Measurements from ENCODE around the gene FOXC1.

Gene FOXC1

GRCh38 chr6:1612299-1612973, 2.7 kb downstream of the FOXC1 start:
- DNase-seq (ENCODE audit: low spot score) = no peak

DNA sequence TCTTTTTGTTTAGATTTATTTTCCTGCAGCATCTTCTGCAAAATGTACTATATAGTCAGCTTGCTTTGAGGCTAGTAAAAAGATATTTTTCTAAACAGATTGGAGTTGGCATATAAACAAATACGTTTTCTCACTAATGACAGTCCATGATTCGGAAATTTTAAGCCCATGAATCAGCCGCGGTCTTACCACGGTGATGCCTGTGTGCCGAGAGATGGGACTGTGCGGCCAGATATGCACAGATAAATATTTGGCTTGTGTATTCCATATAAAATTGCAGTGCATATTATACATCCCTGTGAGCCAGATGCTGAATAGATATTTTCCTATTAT, 3.2 kb downstream of the FOXC1 start:
- DNase-seq (ENCODE audit: low spot score) = no peak

- no peak for DNase-seq (ENCODE audit: low spot score)
Measured at GRCh38 chr6:1613346-1613687, 3.6 kb downstream of the FOXC1 start.

DNA sequence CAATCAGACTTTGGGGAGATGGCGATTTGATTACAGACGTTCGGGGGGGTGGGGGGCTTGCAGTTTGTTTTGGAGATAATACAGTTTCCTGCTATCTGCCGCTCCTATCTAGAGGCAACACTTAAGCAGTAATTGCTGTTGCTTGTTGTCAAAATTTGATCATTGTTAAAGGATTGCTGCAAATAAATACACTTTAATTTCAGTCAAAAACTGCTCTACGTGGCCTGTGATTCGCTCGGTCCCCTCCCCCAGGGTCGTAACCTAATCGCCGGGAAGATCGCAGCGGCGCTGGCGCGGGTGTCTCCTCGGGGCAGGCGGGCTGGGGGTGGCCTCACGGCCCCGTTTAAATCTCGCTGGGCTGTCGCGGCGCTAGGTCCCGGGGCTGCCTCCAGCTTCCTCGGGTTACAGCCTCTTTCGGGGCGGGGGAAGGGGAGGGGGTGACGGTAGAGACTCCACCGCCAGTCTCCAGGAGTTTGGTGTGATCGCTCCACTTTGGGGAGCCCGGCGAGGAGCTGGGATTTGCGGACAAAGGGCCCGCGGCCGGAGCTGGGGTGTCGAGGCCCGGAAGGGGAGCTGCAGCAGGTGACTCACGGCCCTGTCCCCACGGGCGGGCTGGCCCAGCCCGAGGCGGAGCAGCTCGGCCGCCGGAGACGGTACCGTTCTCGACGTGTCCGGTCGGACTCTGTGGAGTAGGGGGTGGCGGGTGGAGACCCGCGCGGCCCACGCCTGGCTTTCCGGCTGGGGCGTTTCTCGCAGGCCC, 4.2 kb downstream of the FOXC1 start:
- DNase-seq (ENCODE audit: low spot score) = peak; percentile 82

DNA sequence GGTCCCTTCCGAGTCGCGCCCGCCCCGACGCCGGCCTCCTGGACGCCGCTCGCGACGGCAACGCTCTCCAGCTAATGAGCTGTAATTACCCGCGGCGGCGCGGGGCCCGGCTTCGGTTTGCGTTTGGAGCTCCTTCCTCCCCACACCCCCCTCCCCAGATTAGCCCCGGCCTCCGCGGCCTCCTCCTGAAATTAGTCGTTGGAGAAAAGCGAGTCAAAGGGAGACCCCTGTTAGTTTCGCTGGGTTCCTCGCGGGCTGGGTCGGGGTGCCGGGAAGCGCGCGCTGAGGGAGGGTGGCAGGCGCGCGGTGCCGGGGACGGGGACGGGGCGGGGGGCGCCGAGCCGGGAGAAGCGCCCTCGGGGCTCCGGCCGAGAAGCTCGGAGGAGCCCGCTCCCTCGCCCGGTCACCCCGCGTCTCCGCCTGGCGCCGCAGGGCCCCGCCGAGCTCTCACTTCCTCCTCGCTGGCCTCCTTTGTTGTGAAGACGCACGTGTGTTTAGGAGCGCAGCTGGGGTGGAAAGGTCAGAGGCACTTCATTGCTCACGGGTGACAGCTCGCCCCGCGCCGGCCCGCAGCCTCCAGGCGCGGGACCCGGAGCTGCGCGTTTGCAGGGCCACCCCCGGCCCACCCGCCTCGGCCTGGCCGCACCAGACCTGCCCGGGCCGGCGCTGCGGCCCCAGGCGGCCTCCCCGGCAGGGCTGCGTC, 4.9 kb downstream of the FOXC1 start:
- DNase-seq (ENCODE audit: low spot score) = no peak

DNA sequence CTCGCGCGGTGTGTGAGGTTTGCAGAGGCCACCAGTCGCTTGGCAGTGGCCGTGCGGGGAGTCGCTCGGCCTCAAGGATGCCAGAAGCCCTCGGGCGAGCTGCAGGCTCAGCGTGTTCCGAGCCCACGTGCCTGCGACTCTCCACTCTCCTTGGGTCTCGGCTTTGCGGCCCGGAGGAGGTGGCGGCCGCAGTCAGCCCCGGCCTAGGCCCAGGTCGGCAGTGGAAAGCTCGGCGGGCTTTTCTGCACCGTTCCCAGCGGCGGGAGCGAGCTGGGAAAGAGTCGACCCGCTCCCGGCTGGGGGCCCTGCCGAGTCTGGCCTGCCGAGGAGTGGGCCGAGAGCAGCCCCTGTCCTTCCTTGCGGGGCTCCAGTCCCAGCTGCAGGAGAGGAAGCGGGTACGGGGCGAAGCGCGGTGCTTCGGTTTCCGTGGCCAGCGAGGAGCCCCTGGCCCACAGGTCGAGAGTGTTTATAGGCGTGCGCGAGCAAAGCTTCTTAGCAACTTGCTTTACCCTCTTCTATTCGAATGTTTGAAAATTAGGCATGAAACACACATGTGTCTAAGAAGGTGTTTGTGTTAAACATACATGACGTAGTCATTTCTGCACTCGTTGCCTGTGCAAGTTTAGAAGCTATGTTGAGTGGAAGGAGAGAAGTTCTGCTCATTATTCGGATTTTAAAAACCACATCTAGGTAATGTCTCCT, 5.6 kb downstream of the FOXC1 start:
- no peak for DNase-seq (ENCODE audit: low spot score)

DNA sequence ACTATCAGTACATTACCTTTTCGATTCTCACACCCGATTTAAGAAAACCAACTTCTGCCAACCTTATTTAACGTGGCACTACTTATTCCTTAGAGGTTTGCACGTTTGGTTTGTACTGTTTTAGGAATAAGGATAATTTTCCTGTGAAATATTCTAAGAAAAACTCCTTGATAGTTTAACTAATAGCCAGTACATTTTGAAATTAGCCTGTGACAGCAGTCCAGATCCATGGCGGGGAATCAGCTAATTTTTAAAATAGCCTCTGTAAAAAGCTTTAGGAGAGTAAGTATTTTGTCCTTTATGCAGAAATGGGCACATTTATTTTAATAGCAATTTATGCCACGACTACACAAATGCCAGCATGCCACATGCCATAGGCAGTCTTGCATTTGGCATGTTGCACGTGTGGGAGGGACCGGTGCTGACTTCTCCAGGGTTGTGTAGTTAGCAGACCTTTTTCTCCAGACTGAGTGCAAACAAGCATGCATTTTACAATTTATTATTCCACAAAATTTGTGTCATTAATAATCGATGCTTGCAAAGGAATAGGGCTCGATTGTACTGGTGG, 6.2 kb downstream of the FOXC1 start:
- DNase-seq (ENCODE audit: low spot score) = no peak

DNA sequence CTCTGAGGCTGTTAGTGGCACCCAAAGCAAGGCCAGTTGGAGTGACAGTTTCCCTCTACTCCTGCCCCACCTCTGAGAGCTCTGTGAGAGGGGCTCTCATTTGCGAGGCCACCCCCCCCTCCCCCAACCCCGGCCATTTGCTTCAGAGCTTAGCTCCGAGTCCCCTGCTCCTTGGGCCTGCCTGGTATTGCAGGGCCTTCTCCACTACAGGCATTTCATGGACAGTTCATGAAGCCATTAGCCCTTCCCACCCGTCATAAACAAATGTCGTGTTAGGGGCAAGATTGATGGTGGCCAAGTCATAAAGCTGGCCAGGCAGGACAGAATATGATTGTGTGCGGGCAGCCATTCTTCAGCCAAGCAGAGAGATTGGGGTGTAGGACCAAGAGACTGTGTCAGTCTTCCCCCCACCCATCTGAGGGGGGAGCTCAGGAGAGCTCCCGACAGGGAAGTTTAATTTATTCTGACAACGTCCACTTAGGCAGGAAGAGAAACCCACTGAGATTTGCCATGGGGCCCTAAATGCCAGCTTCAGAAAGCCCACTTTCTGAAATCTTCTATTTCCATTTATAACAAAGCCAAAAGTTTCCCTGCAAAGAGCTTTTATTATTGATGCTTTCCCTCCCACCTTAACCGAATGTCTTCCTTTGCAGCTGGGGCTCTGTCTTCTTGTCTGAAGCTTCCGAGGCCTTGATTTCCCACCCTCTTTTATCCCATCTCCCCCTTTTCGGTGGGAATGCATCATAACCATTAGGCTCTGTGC, 7.2 kb downstream of the FOXC1 start:
- no peak for DNase-seq (ENCODE audit: low spot score)

GRCh38 chr6:1617466-1618310, 8.0 kb downstream of the FOXC1 start:
- DNase-seq (ENCODE audit: low spot score) = no peak

DNA sequence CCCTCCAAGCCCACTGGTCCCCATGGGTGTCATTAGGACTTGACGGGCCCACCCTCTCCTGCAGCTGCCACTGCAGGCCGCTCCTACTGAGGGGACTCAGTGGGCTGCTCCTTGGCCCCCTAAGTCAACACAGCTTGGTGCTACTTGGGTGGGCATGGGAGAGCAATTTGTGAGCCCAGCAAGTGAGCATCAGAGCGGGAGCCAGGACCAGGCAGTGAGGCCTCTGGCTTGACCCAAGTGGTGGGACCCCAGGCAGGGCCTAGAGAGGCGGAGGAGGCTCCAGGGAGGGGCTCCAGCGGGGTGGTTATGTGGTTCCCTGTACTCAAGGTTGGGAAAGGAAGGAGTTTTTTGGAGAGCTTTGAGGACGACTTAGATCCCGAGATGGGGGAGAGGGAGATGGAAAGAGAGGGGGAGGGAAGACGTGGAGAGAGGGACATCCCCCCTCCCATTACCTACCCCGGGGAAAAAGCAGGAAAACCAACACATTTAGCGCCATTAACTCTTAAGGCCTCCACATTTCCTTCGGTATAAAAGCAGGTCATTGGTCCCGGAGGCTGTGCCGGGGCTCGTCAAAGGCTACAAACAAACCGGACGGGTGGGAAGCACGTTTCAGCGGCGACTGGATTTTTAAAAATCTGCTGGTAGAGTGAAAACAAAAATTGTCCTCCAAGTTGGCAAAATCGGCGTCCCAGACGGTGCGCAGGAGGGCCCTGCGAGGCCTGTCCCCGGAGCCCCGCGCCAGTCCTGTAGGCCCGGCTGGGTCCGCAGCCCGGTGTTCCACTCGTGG, 8.8 kb downstream of the FOXC1 start:
- no peak for DNase-seq (ENCODE audit: low spot score)

DNA sequence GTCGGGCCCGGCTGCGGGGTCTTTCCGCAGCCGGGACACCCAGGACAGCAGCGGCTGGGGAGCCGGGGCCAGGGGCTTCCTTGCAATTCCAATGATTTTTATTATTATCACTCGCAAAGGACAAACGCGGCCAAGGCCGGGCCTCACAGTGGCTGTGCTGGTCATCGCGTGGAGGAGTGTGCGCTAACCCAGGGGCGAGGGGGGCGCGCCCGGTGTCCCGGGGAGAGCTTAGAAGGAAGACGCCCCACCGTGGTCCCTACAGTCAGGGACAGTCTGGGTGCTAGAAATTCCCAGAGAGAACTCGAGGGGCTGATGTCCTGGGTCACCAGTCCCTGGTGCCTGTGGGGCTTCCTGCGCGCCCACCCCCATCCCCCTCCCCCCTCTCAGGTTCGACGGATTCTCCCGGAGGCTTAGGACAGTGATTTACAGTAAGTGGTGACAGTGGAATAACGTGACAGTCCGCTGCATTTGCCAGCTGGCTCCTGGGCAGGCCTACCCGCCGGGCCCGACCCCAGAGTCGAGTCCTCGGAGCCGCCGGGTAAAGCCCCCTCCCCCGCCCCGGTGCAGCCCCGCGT, 9.5 kb downstream of the FOXC1 start:
- no peak for DNase-seq (ENCODE audit: low spot score)

DNA sequence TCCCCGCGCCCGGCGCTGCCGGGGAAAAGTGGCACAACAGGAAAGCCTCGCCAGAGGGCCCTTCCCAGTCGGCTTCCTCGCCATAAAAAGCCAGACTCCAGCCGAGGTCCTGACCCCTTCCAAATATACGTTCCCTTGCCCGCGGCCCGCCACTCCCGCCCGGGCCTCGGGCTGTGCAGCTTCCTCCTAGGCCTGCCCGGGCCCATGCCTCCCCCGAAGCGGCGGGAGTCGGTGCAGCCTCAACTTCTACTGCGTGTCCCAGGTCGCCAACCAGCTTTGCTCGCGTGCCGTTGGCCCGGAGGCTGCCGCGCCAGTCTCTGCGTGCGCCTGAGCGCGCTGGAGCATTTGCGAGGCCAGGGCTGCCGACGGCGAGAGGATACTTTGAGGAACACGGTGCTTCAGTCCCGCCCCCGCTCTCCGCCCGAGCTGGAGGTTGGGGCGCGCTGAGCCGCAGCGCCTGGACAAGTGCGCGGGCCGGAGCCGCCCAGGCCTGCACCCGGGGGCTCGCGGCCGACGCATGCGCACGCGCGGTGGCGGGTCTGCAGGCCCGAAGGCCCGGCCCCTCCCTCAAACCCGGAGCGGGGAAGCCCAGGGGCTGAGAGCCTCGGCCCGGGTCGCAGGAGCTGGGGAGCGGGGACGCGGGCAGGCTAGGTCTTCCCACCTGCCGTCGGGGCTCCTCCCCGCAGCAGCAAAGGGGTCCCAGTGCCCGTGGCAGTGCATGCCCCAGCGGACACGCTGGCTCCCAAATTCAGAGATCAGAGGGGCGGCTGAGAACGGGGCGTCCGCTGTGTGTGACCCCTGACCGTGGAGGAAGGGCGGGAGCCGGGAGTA, 10.2 kb downstream of the FOXC1 start:
- peak; percentile 76 for DNase-seq (ENCODE audit: low spot score)

DNA sequence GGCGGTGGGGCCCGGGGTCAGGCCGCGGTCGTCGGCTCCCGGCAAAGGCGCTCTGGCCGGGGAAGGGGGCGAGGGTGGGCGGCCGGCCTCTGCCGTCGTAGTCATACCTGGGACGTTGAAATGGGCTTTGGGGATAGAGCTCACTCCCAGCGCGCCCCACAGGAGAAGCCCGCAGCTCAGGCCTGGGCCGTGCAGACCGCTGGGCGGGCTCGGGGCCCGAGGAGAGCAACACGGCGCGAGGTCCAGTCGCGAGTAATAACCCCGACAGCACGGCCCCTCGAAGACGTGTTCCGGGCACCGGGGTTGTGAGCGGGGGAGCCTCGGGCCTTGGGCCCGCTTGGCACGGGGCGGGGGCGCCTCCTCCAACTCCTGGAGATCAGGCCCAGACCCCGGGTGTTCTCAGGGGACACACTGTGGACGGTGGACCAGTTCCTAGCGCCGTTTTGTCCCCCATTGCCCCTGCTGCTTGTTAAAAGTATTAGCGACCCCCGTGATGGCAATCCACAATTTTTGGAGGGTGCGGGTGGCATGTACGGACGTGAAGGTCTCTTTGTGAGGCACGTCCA, 10.9 kb downstream of the FOXC1 start:
- no peak for DNase-seq (ENCODE audit: low spot score)

DNA sequence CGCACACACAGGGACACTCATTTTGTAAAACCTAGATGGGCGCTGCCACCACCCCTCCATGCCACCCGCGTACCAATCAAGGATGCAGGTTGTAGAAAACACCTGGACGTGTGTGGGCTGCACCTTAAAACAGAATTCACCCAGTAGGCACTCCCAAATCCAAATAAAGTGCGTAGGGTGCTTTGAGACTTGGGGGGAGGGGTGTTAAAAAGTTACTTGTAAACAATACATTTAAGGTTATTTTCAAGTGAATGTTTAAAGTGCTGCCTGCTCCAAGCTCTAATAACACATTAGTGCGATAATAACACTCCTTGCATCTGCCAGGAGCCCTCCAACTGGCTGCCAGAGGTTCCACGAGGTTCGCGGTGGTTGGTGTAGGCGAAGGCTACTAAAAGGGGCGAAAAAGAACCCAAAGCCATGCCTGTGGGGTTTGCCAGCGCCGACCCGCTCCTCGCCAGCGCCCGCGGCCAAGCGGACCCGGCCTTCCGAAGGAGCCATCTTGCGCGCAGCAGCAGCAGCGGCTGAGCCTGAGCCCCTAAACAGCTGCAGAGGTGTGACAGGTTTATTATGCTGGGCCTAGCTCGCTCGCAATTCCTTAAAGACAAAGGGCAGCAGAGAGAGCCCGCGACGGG, 11.5 kb downstream of the FOXC1 start:
- no peak for DNase-seq (ENCODE audit: low spot score)

DNA sequence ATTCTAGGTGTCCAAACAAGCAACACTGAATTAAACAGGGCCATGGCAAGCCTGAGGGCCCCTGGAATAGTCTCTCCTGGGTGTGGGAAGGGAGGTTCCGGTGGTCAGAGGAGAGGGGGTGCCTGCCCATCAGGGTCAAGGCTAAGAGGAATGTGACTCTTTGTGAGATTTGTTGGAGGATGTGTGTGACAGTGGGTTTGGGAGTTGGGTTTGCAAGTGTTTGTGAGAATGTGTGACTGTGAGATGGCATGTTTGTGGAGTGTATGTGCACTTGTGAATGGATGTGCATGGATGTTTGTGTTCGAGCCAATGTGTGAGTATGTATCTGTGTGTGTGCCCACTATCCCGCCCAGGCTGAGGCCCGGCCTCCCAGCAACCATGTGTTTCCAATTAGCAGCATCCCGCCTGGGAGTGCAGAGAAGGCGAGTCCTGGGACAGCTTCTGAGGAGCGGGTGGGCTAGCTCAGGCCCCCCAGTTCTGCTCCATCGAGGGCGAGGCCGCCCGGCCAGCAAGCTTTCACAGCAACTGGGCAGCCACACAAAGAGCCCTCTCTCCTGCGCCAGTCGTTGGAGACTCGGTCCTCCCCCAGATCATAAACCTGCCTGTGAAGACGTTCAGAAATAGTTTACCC, 12.6 kb downstream of the FOXC1 start:
- no peak for DNase-seq (ENCODE audit: low spot score)

- DNase-seq (ENCODE audit: low spot score) = no peak
Measured at GRCh38 chr6:1622851-1623768, 13.4 kb downstream of the FOXC1 start.

GRCh38 chr6:1623769-1624057, 14.0 kb downstream of the FOXC1 start:
- DNase-seq (ENCODE audit: low spot score) = no peak
